HG02885 (cell line): ENCODE measurements around the gene SIAH1.
A peak's percentile ranks its signal among the peaks of the same experiment; 100 is the strongest.
"Not testable (repeated sequence)": the region's sequence is repeated elsewhere in the genome, so short reads cannot be mapped to it uniquely, and the experiment has no call there.

Source experiments
- ATAC-seq: cut with Tn5 transposase; IDR thresholded peaks from one replicate; pipeline ENCODE4 v1.9.1; 2021; ENCODE audit warnings: mild to moderate bottlenecking; ENCODE audit not compliant: unreplicated experiment, poor library complexity

The SIAH1 gene

GRCh38 chr16:48385253-48386150 is at the start of gene SIAH1:
Gene SIAH1, minus strand, starts transcription at chr16:48385413. Its CDS starts 22,985 bp downstream, at chr16:48362428.
- peak; percentile 71 for ATAC-seq

GRCh38 chr16:48434653-48435317 is 49.6 kb upstream of the SIAH1 start:
- no peak for ATAC-seq

GRCh38 chr16:48433850-48434530 is 48.8 kb upstream of the SIAH1 start:
- ATAC-seq: no peak

- ATAC-seq: no peak
These were observed 48.1 kb upstream of the SIAH1 start for GRCh38 chr16:48433116-48433849.

GRCh38 chr16:48432136-48432535 is 46.9 kb upstream of the SIAH1 start:
- ATAC-seq: peak; percentile 80

- ATAC-seq: no peak
These were observed 45.7 kb upstream of the SIAH1 start for GRCh38 chr16:48430890-48431289.

- ATAC-seq: no peak
These were observed 41.3 kb upstream of the SIAH1 start for GRCh38 chr16:48426244-48427141.

GRCh38 chr16:48422537-48422936 is 37.3 kb upstream of the SIAH1 start:
- no peak for ATAC-seq

- no peak for ATAC-seq
These were observed 36.5 kb upstream of the SIAH1 start for GRCh38 chr16:48421741-48422140.

GRCh38 chr16:48420437-48420836 is 35.2 kb upstream of the SIAH1 start:
- no peak for ATAC-seq

- not testable (repeated sequence) for ATAC-seq
These were observed 31.4 kb upstream of the SIAH1 start for GRCh38 chr16:48416617-48417016.

- no peak for ATAC-seq
These were observed 28.1 kb upstream of the SIAH1 start for GRCh38 chr16:48413272-48413671.

- no peak for ATAC-seq
These were observed 24.8 kb upstream of the SIAH1 start for GRCh38 chr16:48409839-48410632.

- ATAC-seq: no peak
These were observed 23.5 kb upstream of the SIAH1 start for GRCh38 chr16:48408688-48409087.

- no peak for ATAC-seq
These were observed 20.7 kb upstream of the SIAH1 start for GRCh38 chr16:48405907-48406306.

- ATAC-seq: no peak
These were observed 19.9 kb upstream of the SIAH1 start for GRCh38 chr16:48405153-48405552.

GRCh38 chr16:48402547-48402946 is 17.3 kb upstream of the SIAH1 start:
- not testable (repeated sequence) for ATAC-seq

GRCh38 chr16:48395375-48395774 is 10.2 kb upstream of the SIAH1 start:
- no peak for ATAC-seq

GRCh38 chr16:48394355-48394703 is 9.1 kb upstream of the SIAH1 start:
- no peak for ATAC-seq
